ENCODE data around the gene ATP6V0A1.
"Not testable (repeated sequence)": the region's sequence is repeated elsewhere in the genome, so short reads cannot be mapped to it uniquely, and the experiment has no call there.

ATP6V0A1 gene

GRCh38 chr17:42453439-42453838 is 5.2 kb upstream of the ATP6V0A1 start:
- H3K4me3 ChIP-seq (ENCODE audit: low read depth, low read length) = no peak overlapping the region
- DNase-seq (ENCODE audit: low read depth) = peak; percentile 76
- no peak for TF ChIP-seq CTCF (IDR thresholded peaks at IDR 0.05; ENCODE audit: low read depth, low read length)
- TF ChIP-seq MYC (IDR thresholded peaks at IDR 0.05; ENCODE audit: low read depth, low read length) = no peak; the same call in 1 of the 2 replicates
- TF ChIP-seq, protein P1, sequence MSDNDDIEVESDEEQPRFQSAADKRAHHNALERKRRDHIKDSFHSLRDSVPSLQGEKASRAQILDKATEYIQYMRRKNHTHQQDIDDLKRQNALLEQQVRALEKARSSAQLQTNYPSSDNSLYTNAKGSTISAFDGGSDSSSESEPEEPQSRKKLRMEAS (IDR thresholded peaks at IDR 0.05; ENCODE audit: low read depth, low read length) = no peak
- TF ChIP-seq POLR2A (IDR thresholded peaks at IDR 0.05; ENCODE audit: extremely low read depth, insufficient read length) = no peak

- not testable (repeated sequence) for H3K4me3 ChIP-seq (ENCODE audit: low read depth, low read length); DNase-seq (ENCODE audit: low read depth)
Measured at GRCh38 chr17:42454987-42455386, 3.7 kb upstream of the ATP6V0A1 start.

DNA sequence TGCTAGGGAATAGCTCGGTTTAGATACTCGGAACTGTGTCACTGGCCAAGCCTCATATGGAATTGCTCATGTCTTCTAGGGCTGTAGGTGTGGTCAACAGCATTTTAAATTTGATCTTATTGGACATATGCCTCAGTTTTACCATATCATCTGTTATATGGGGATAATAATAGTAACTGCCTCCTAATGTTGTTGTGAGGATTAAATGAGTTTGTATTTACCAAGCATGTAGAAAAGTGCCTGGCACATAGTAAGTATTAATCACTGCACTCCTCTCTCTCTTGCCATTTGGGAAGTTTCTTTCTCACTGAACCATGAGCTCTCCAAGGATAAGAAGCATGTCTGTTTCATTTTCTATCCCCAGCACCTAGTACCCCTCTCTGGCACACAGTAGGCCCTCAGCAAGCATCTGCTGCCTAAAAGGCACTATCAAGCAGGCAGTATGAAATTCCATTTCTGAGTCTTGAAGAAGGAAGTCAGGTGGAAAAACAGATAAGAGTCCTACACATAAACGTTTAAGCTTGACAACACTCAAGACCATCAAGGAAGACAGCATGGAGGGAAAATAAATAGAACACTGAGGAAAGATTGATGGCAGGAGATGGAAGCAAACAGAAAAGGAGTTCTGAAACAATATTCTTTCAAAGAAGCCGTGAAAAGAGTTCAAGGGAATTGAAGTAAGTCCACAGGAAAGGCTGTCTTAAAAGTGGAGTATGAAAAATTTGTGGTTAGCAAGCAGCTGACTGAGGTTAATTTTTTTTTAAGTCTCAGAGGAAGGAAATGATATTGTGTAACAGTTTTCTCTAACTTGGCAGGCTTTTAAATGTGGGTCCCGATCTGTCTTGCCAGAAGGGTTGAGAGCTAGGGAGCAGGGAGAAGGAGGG is 2.2 kb upstream of the ATP6V0A1 start:
- TF ChIP-seq, protein P1 (IDR thresholded peaks at IDR 0.05; ENCODE audit: low read depth, low read length) = peak; percentile 54
- TF ChIP-seq MYC (IDR thresholded peaks at IDR 0.05; ENCODE audit: low read depth, low read length) (peak; percentile 47; the same call in 1 of the 2 replicates), POLR2A (IDR thresholded peaks at IDR 0.05; ENCODE audit: extremely low read depth, insufficient read length) (peak; percentile 35), CTCF (IDR thresholded peaks at IDR 0.05; ENCODE audit: low read depth, low read length) (no peak)
- DNase-seq (ENCODE audit: low read depth) = peak; percentile 91
- H3K4me3 ChIP-seq (ENCODE audit: low read depth, low read length) = peak overlapping the region; percentile 17

DNA sequence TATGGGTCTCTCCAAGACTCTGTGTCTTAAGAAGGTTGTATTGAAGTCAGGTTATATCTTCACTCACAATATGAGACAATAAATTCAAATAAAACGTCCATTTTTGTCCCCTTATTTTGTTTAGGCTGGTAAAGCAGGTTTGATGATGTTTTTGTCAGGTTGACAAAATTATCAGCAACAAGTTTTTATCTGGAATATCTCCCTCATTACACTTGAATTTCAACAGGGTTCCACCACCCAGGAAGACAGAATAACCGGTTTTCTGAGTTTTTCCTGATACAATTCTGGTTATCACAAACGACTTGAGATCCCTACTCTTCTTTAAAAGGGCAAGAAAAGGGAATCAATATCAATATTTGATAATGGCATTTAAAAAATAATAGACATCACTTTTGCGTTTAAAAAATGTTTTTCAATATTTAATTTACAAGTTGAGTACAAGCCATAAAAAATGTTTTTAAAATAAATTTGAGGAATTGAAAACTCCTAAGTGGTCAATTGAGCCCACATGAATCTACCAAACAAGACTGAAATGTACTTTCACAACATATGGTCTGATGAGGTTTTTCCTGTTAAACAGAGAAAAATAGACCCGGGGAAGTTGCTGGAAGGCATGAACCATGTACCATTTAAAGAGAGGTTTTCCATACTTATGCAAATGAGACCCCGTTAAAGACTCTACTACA is 1.4 kb upstream of the ATP6V0A1 start:
- TF ChIP-seq CTCF (IDR thresholded peaks at IDR 0.05; ENCODE audit: low read depth, low read length) (no peak), MYC (IDR thresholded peaks at IDR 0.05; ENCODE audit: low read depth, low read length) (no peak), POLR2A (IDR thresholded peaks at IDR 0.05; ENCODE audit: extremely low read depth, insufficient read length) (no peak)
- TF ChIP-seq, protein P1 (IDR thresholded peaks at IDR 0.05; ENCODE audit: low read depth, low read length) = no peak
- peak; percentile 33 for DNase-seq (ENCODE audit: low read depth)
- H3K4me3 ChIP-seq (ENCODE audit: low read depth, low read length) = peak overlapping the region; percentile 25

- TF ChIP-seq, protein P1 (IDR thresholded peaks at IDR 0.05; ENCODE audit: low read depth, low read length) = no peak
- TF ChIP-seq MYC (IDR thresholded peaks at IDR 0.05; ENCODE audit: low read depth, low read length) (no peak), CTCF (IDR thresholded peaks at IDR 0.05; ENCODE audit: low read depth, low read length) (peak; percentile 44), POLR2A (IDR thresholded peaks at IDR 0.05; ENCODE audit: extremely low read depth, insufficient read length) (no peak)
- peak overlapping the region; percentile 82 for H3K4me3 ChIP-seq (ENCODE audit: low read depth, low read length)
- DNase-seq (ENCODE audit: low read depth) = peak; percentile 51
Measured at GRCh38 chr17:42459256-42459800, 650 bp downstream of the ATP6V0A1 start.

GRCh38 chr17:42459801-42460281 is 1.2 kb downstream of the ATP6V0A1 start:
- peak overlapping the region; percentile 82 for H3K4me3 ChIP-seq (ENCODE audit: low read depth, low read length)
- DNase-seq (ENCODE audit: low read depth) = peak; percentile 56
- TF ChIP-seq, protein P1 (IDR thresholded peaks at IDR 0.05; ENCODE audit: low read depth, low read length) = peak; percentile 27; the same call in 1 of the 2 replicates
- TF ChIP-seq CTCF (IDR thresholded peaks at IDR 0.05; ENCODE audit: low read depth, low read length) (no peak), POLR2A (IDR thresholded peaks at IDR 0.05; ENCODE audit: extremely low read depth, insufficient read length) (no peak), MYC (IDR thresholded peaks at IDR 0.05; ENCODE audit: low read depth, low read length) (no peak)

Data from NB4 (cell line).